ENCODE results near the gene SERPINA3.

The SERPINA3 gene

GRCh38 chr14:94650806-94651805 lies 38.9 kb downstream of the SERPINA3 start:
- no peak overlapping the region for H3K4me3 ChIP-seq (ENCODE audit: low read depth, low read length)

- H3K4me3 ChIP-seq (ENCODE audit: low read depth, low read length) = no peak overlapping the region
Measured at GRCh38 chr14:94653321-94653720, 41.1 kb downstream of the SERPINA3 start.

- H3K4me3 ChIP-seq (ENCODE audit: low read depth, low read length) = no peak overlapping the region
Measured at GRCh38 chr14:94654071-94654861, 42.1 kb downstream of the SERPINA3 start.

- H3K4me3 ChIP-seq (ENCODE audit: low read depth, low read length) = no peak overlapping the region
Measured at GRCh38 chr14:94655169-94655710, 43.0 kb downstream of the SERPINA3 start.

- H3K4me3 ChIP-seq (ENCODE audit: low read depth, low read length) = no peak overlapping the region
Measured at GRCh38 chr14:94656043-94656442, 43.9 kb downstream of the SERPINA3 start.

- no peak overlapping the region for H3K4me3 ChIP-seq (ENCODE audit: low read depth, low read length)
Measured at GRCh38 chr14:94659256-94659655, 47.1 kb downstream of the SERPINA3 start.

GRCh38 chr14:94659901-94660300 lies 47.7 kb downstream of the SERPINA3 start:
- H3K4me3 ChIP-seq (ENCODE audit: low read depth, low read length) = no peak overlapping the region

GRCh38 chr14:94660306-94660946 lies 48.2 kb downstream of the SERPINA3 start:
- H3K4me3 ChIP-seq (ENCODE audit: low read depth, low read length) = no peak overlapping the region

GRCh38 chr14:94663538-94663937 lies 51.3 kb downstream of the SERPINA3 start:
- no peak overlapping the region for H3K4me3 ChIP-seq (ENCODE audit: low read depth, low read length)

GRCh38 chr14:94663965-94664704 lies 51.9 kb downstream of the SERPINA3 start:
- no peak overlapping the region for H3K4me3 ChIP-seq (ENCODE audit: low read depth, low read length)

- no peak overlapping the region for H3K4me3 ChIP-seq (ENCODE audit: low read depth, low read length)
Measured at GRCh38 chr14:94665121-94665520, 52.9 kb downstream of the SERPINA3 start.

- H3K4me3 ChIP-seq (ENCODE audit: low read depth, low read length) = no peak overlapping the region
Measured at GRCh38 chr14:94665544-94665943, 53.4 kb downstream of the SERPINA3 start.

- H3K4me3 ChIP-seq (ENCODE audit: low read depth, low read length) = no peak overlapping the region
Measured at GRCh38 chr14:94670692-94671285, 58.6 kb downstream of the SERPINA3 start.

- no peak overlapping the region for H3K4me3 ChIP-seq (ENCODE audit: low read depth, low read length)
Measured at GRCh38 chr14:94671870-94672444, 59.8 kb downstream of the SERPINA3 start.

- no peak overlapping the region for H3K4me3 ChIP-seq (ENCODE audit: low read depth, low read length)
Measured at GRCh38 chr14:94673071-94673470, 60.9 kb downstream of the SERPINA3 start.
